ENCODE results near the gene GZMB. TPM values are rescaled to one million over a fixed set of nuclear protein-coding genes. Genes with fewer than 3 reads are reported as not detected.

GZMB gene
- total RNA-seq, 4 donors from 2014 or later = 2.5 to 2.6 TPM; not detected in 2

GRCh38 chr14:24678801-24679247 is 44.8 kb upstream of the GZMB start:
- no peaks in the 10 kb centered on the region for H3K9me3 ChIP-seq
- in situ Hi-C loops (cut with MboI; ENCODE audit: low pct_ligation_motif_present in 1 of 4, low pct_unique_long_range_greater_than_20kb in 1 of 4, low sequenced_read_pairs in 3 of 4) (no loop called here), intact Hi-C loops (cut with DNase I; ENCODE audit: low total_unique reads) (no loop called here)
- no peak overlapping the region for H3K27ac ChIP-seq
- 0 to 3% methylated on average over 4 to 11 of the region's 11 CpGs for WGBS, 2 donors (ENCODE audit: low coverage in 1 of 2)
- H3K4me3 ChIP-seq = peak overlapping the region in 3 of 4 donors; percentile 10 to 42 (median 20)
- no peaks in the 10 kb centered on the region for H3K36me3 ChIP-seq
- H3K4me1 ChIP-seq = peaks cover 0 to 9% (median 2%) of the 10 kb centered on the region in 4 donors
- no peak for TF ChIP-seq POLR2A (IDR thresholded peaks at IDR 0.05)
- TF ChIP-seq EP300 (IDR thresholded peaks at IDR 0.05; ENCODE audit: low read depth) = no peak
- TF ChIP-seq CTCF (IDR thresholded peaks at IDR 0.05) = peak; percentile 88 to 97 (median 93)
- no peak for TF ChIP-seq POLR2AphosphoS5 (IDR thresholded peaks at IDR 0.05)
- peak; percentile 80 for DNase-seq
- H3K27me3 ChIP-seq = peaks cover 21% of the 10 kb centered on the region

GRCh38 chr14:24677956-24678355 is 44.0 kb upstream of the GZMB start:
- no peak for TF ChIP-seq EP300 (IDR thresholded peaks at IDR 0.05; ENCODE audit: low read depth)
- no peak for TF ChIP-seq POLR2A (IDR thresholded peaks at IDR 0.05)
- TF ChIP-seq POLR2AphosphoS5 (IDR thresholded peaks at IDR 0.05) = no peak
- TF ChIP-seq CTCF (IDR thresholded peaks at IDR 0.05) = no peak
- WGBS, 2 donors (ENCODE audit: low coverage in 1 of 2) = 83 to 86% methylated on average over 1 of the region's 1 CpG

GRCh38 chr14:24674204-24674970 is 40.4 kb upstream of the GZMB start:
- intact Hi-C loops (cut with DNase I; ENCODE audit: low total_unique reads) = no loop called here
- H3K9me3 ChIP-seq = no peaks in the 10 kb centered on the region
- peak overlapping the region in 3 of 4 donors; percentile 21 to 60 (median 58) for H3K27ac ChIP-seq
- 48 to 64% methylated on average over 4 to 5 of the region's 5 CpGs for WGBS, 2 donors (ENCODE audit: low coverage in 1 of 2)
- no peak overlapping the region for H3K4me3 ChIP-seq
- H3K27me3 ChIP-seq = peaks cover 21% of the 10 kb centered on the region
- peaks cover 0 to 13% (median 2%) of the 10 kb centered on the region in 4 donors for H3K4me1 ChIP-seq
- H3K36me3 ChIP-seq = no peaks in the 10 kb centered on the region
- DNase-seq = no peak
- TF ChIP-seq POLR2AphosphoS5 (IDR thresholded peaks at IDR 0.05) = no peak
- TF ChIP-seq CTCF (IDR thresholded peaks at IDR 0.05) = no peak
- no peak for TF ChIP-seq EP300 (IDR thresholded peaks at IDR 0.05; ENCODE audit: low read depth)
- no peak for TF ChIP-seq POLR2A (IDR thresholded peaks at IDR 0.05)
- in situ Hi-C loops (cut with MboI; ENCODE audit: low pct_ligation_motif_present in 1 of 4, low pct_unique_long_range_greater_than_20kb in 1 of 4, low sequenced_read_pairs in 3 of 4) = no loop called here

More at GRCh38 chr14:24677956-24678355, 44.0 kb upstream of the GZMB start:
- no peak for DNase-seq
- H3K27ac ChIP-seq = no peak overlapping the region
- no peaks in the 10 kb centered on the region for H3K9me3 ChIP-seq
- H3K4me1 ChIP-seq = peaks cover 0 to 13% (median 2%) of the 10 kb centered on the region in 4 donors
- in situ Hi-C loops (cut with MboI; ENCODE audit: low pct_ligation_motif_present in 1 of 4, low pct_unique_long_range_greater_than_20kb in 1 of 4, low sequenced_read_pairs in 3 of 4) = no loop called here
- no peaks in the 10 kb centered on the region for H3K36me3 ChIP-seq
- intact Hi-C loops (cut with DNase I; ENCODE audit: low total_unique reads) = no loop called here
- no peak overlapping the region for H3K4me3 ChIP-seq
- H3K27me3 ChIP-seq = peaks cover 21% of the 10 kb centered on the region

GRCh38 chr14:24673534-24674203 is 39.7 kb upstream of the GZMB start:
- Histone ChIP-seq H3K27me3 (peaks cover 21% of the 10 kb centered on the region), H3K4me1 (peaks cover 0 to 11% (median 1%) of the 10 kb centered on the region in 4 donors), H3K4me3 (no peak overlapping the region), H3K36me3 (no peaks in the 10 kb centered on the region), H3K27ac (peak overlapping the region; percentile 21 to 60 (median 48)), H3K9me3 (no peaks in the 10 kb centered on the region)
- TF ChIP-seq POLR2A (IDR thresholded peaks at IDR 0.05) (no peak), EP300 (IDR thresholded peaks at IDR 0.05; ENCODE audit: low read depth) (no peak)
- in situ Hi-C loops (cut with MboI; ENCODE audit: low pct_ligation_motif_present in 1 of 4, low pct_unique_long_range_greater_than_20kb in 1 of 4, low sequenced_read_pairs in 3 of 4) = no loop called here
- DNase-seq = peak; percentile 27
- 59 to 63% methylated on average over 8 to 9 of the region's 9 CpGs for WGBS, 2 donors (ENCODE audit: low coverage in 1 of 2)
- intact Hi-C loops (cut with DNase I; ENCODE audit: low total_unique reads) = no loop called here
